ENCODE data around the gene ERBB3.

ERBB3 gene

GRCh38 chr12:56117778-56118687 is 38.1 kb downstream of the ERBB3 start, which contains the start of gene ZC3H10:
Gene ZC3H10 (plus strand): TSS chr12:56118266. CDS start chr12:56120563, 2,297 bp downstream.
- 0 out of 2 replicates have a peak, but pooled peaks cover 2% of the 10 kb centered on the region for H4K20me1 ChIP-seq (ENCODE audit: insufficient read depth, low read length)
- TF ChIP-seq, protein P1, sequence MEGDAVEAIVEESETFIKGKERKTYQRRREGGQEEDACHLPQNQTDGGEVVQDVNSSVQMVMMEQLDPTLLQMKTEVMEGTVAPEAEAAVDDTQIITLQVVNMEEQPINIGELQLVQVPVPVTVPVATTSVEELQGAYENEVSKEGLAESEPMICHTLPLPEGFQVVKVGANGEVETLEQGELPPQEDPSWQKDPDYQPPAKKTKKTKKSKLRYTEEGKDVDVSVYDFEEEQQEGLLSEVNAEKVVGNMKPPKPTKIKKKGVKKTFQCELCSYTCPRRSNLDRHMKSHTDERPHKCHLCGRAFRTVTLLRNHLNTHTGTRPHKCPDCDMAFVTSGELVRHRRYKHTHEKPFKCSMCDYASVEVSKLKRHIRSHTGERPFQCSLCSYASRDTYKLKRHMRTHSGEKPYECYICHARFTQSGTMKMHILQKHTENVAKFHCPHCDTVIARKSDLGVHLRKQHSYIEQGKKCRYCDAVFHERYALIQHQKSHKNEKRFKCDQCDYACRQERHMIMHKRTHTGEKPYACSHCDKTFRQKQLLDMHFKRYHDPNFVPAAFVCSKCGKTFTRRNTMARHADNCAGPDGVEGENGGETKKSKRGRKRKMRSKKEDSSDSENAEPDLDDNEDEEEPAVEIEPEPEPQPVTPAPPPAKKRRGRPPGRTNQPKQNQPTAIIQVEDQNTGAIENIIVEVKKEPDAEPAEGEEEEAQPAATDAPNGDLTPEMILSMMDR (IDR thresholded peaks at IDR 0.05; ENCODE audit: borderline replicate concordance, extremely low read depth, low read length, poor library complexity, severe bottlenecking): peak; percentile 69
- TF ChIP-seq EZH2 (IDR thresholded peaks at IDR 0.05; ENCODE audit: borderline replicate concordance, low read depth, low read length, severe bottlenecking): no peak
- H3K4me3 ChIP-seq (ENCODE audit: low read depth in 1 of 2, low read length in 2 of 2): peak within 1 kb of the TSS; percentile 57 to 79
- peak within 1 kb of the TSS; percentile 97 for H3K4me2 ChIP-seq (ENCODE audit: insufficient read depth, low read length)
- H3K27me3 ChIP-seq (ENCODE audit: insufficient read depth, low read length, poor library complexity): no peaks in the 10 kb centered on the region
- H3K9me3 ChIP-seq (ENCODE audit: insufficient read depth, low read length, severe bottlenecking): no peaks in the 10 kb centered on the region
- peaks cover 57% of the 10 kb centered on the region for H3K36me3 ChIP-seq (ENCODE audit: insufficient read depth, low read length)
- DNase-seq (peak; percentile 99), ATAC-seq (ENCODE audit: insufficient read depth, low read depth) (peak; percentile 85)
- peaks cover 38% of the 10 kb centered on the region for H3K4me1 ChIP-seq (ENCODE audit: insufficient read depth, low read length)
- peak within 1 kb of the TSS; percentile 68 for H2AFZ ChIP-seq (ENCODE audit: low read depth, low read length)
- H3K27ac ChIP-seq (ENCODE audit: low read length): peak within 1 kb of the TSS; percentile 91
- H3K79me2 ChIP-seq (ENCODE audit: insufficient read depth, low read length): peaks cover 56% of the 10 kb centered on the region
- peak within 1 kb of the TSS; percentile 78 for H3K9ac ChIP-seq (ENCODE audit: low read depth, low read length)

- 0 out of 2 replicates have a peak, but pooled peaks cover 2% of the 10 kb centered on the region for H4K20me1 ChIP-seq (ENCODE audit: insufficient read depth, low read length)
- H3K9me3 ChIP-seq (ENCODE audit: insufficient read depth, low read length, severe bottlenecking): no peaks in the 10 kb centered on the region
- no peak for ATAC-seq (ENCODE audit: insufficient read depth, low read depth)
- DNase-seq: no peak
- peak overlapping the region; percentile 45 to 79 for H3K4me3 ChIP-seq (ENCODE audit: low read depth in 1 of 2, low read length in 2 of 2)
- peak overlapping the region; percentile 68; the same call in 1 of the 2 replicates for H2AFZ ChIP-seq (ENCODE audit: low read depth, low read length)
- H3K36me3 ChIP-seq (ENCODE audit: insufficient read depth, low read length): peaks cover 52% of the 10 kb centered on the region
- H3K9ac ChIP-seq (ENCODE audit: low read depth, low read length): peak overlapping the region; percentile 78
- peak overlapping the region; percentile 75 for H3K27ac ChIP-seq (ENCODE audit: low read length)
- H3K27me3 ChIP-seq (ENCODE audit: insufficient read depth, low read length, poor library complexity): no peaks in the 10 kb centered on the region
- peaks cover 58% of the 10 kb centered on the region for H3K79me2 ChIP-seq (ENCODE audit: insufficient read depth, low read length)
- TF ChIP-seq EZH2 (IDR thresholded peaks at IDR 0.05; ENCODE audit: borderline replicate concordance, low read depth, low read length, severe bottlenecking): no peak
- TF ChIP-seq, protein P1 (IDR thresholded peaks at IDR 0.05; ENCODE audit: borderline replicate concordance, extremely low read depth, low read length, poor library complexity, severe bottlenecking): no peak
- peaks cover 38% of the 10 kb centered on the region for H3K4me1 ChIP-seq (ENCODE audit: insufficient read depth, low read length)
- H3K4me2 ChIP-seq (ENCODE audit: insufficient read depth, low read length): peak overlapping the region; percentile 97
These were observed 38.9 kb downstream of the ERBB3 start for GRCh38 chr12:56118688-56119357.

DNA sequence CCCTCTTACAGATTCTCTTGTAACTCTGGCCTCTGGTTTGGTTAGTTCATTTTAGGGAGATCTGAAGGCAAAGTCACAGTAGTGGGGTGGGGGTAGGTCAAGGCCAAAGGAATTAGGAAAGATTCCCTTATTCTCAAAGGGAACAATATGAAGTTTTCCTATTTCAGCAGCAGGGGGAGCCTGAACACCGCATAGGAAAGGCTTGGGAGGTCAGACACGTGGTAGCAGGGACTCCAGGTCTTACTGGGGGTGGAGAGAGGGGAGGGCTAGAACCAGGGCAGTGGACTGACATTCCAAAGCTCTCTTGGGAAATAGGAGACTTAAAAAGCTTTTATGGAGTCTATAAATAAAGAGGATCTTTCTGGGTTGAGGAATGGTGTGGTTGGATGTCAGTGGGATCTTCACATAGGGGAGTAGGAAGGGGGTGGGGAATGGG is 39.4 kb downstream of the ERBB3 start:
- no peak for TF ChIP-seq EZH2 (IDR thresholded peaks at IDR 0.05; ENCODE audit: borderline replicate concordance, low read depth, low read length, severe bottlenecking)
- TF ChIP-seq, protein P1 (IDR thresholded peaks at IDR 0.05; ENCODE audit: borderline replicate concordance, extremely low read depth, low read length, poor library complexity, severe bottlenecking): peak; percentile 87
- peaks cover 38% of the 10 kb centered on the region for H3K4me1 ChIP-seq (ENCODE audit: insufficient read depth, low read length)
- no peak overlapping the region for H2AFZ ChIP-seq (ENCODE audit: low read depth, low read length)
- H3K4me2 ChIP-seq (ENCODE audit: insufficient read depth, low read length): peak overlapping the region; percentile 97
- peak overlapping the region; percentile 78 for H3K9ac ChIP-seq (ENCODE audit: low read depth, low read length)
- 0 out of 2 replicates have a peak, but pooled peaks cover 2% of the 10 kb centered on the region for H4K20me1 ChIP-seq (ENCODE audit: insufficient read depth, low read length)
- H3K9me3 ChIP-seq (ENCODE audit: insufficient read depth, low read length, severe bottlenecking): no peaks in the 10 kb centered on the region
- H3K27ac ChIP-seq (ENCODE audit: low read length): peak overlapping the region; percentile 75
- H3K36me3 ChIP-seq (ENCODE audit: insufficient read depth, low read length): peaks cover 51% of the 10 kb centered on the region
- DNase-seq: peak; percentile 75
- peaks cover 64% of the 10 kb centered on the region for H3K79me2 ChIP-seq (ENCODE audit: insufficient read depth, low read length)
- peak overlapping the region; percentile 45 to 79 for H3K4me3 ChIP-seq (ENCODE audit: low read depth in 1 of 2, low read length in 2 of 2)
- H3K27me3 ChIP-seq (ENCODE audit: insufficient read depth, low read length, poor library complexity): no peaks in the 10 kb centered on the region
- peak; percentile 15; the same call in 2 of the 3 replicates for ATAC-seq (ENCODE audit: insufficient read depth, low read depth)
